ENCODE measurements around the gene DLL1.

The DLL1 gene

GRCh38 chr6:170257376-170257775 is 33.5 kb downstream of the DLL1 start:
- no peaks in the 10 kb centered on the region for H3K79me1 ChIP-seq (ENCODE audit: low read depth, low read length)
- H2BK120ac ChIP-seq (ENCODE audit: low read depth, low read length): no peak overlapping the region
- no peak overlapping the region for H2BK15ac ChIP-seq (ENCODE audit: low read length)
- H3K27ac ChIP-seq (replicated peaks; ENCODE audit: low read length): no peak overlapping the region
- no peaks in the 10 kb centered on the region for H3K9me3 ChIP-seq (replicated peaks in 1 of 2; ENCODE audit: control insufficient read depth in 2 of 2, insufficient read depth in 1 of 2, low read depth in 1 of 2, low read length in 2 of 2)
- H3K4me2 ChIP-seq (ENCODE audit: insufficient read depth, low read length, poor library complexity, severe bottlenecking): no peak overlapping the region
- no peak overlapping the region for H2BK12ac ChIP-seq (ENCODE audit: low read length)
- no peaks in the 10 kb centered on the region for H3K36me3 ChIP-seq (replicated peaks in 1 of 2; ENCODE audit: control insufficient read depth in 2 of 2, insufficient read depth in 2 of 2, low read length in 2 of 2)
- no peak overlapping the region for H3K18ac ChIP-seq (ENCODE audit: low read length)
- H2BK5ac ChIP-seq (ENCODE audit: low read length): no peak overlapping the region
- H3K4ac ChIP-seq (ENCODE audit: low read length): no peak overlapping the region
- no peak overlapping the region for H3K4me3 ChIP-seq (ENCODE audit: low read length in 2 of 2)
- H3K27me3 ChIP-seq (ENCODE audit: control insufficient read depth in 3 of 3, insufficient read depth in 3 of 3, low read depth in 1 of 3, low read length in 3 of 3): no peaks in the 10 kb centered on the region
- H4K8ac ChIP-seq (ENCODE audit: low read depth, low read length): no peak overlapping the region
- H4K91ac ChIP-seq (ENCODE audit: low read depth, low read length, poor library complexity): no peak overlapping the region
- no peak overlapping the region for H3K9ac ChIP-seq (ENCODE audit: low read depth, low read length, poor library complexity)
- no peak overlapping the region for H2AK5ac ChIP-seq (ENCODE audit: low read depth, low read length)
- no peak overlapping the region for H2AFZ ChIP-seq (ENCODE audit: low read length)
- WGBS, 2 donors (ENCODE audit: extremely low coverage in 2 of 2, insufficient read length in 2 of 2, insufficient replicate concordance in 1 of 2): no CpG with 5 or more reads among the region's 4 CpGs
- peaks cover 0 to 3% of the 10 kb centered on the region in 2 donors for H3K4me1 ChIP-seq (ENCODE audit: control insufficient read depth in 2 of 2, insufficient read depth in 1 of 2, low read depth in 1 of 2, low read length in 2 of 2)
- no peak for DNase-seq (ENCODE audit: low spot score)
- no peak overlapping the region for H3K14ac ChIP-seq (ENCODE audit: low read length)
- H3K23ac ChIP-seq (ENCODE audit: low read depth, low read length, poor library complexity): no peak overlapping the region

GRCh38 chr6:170256641-170257040 is 34.2 kb downstream of the DLL1 start:
- Histone ChIP-seq H3K4me1 (ENCODE audit: control insufficient read depth in 2 of 2, insufficient read depth in 1 of 2, low read depth in 1 of 2, low read length in 2 of 2) (peaks cover 0 to 7% of the 10 kb centered on the region in 2 donors), H3K18ac (ENCODE audit: low read length) (peak overlapping the region; percentile 25), H3K9ac (ENCODE audit: low read depth, low read length, poor library complexity) (no peak overlapping the region), H3K4me3 (ENCODE audit: low read length in 2 of 2) (no peak overlapping the region), H2AFZ (ENCODE audit: low read length) (no peak overlapping the region), H3K36me3 (replicated peaks in 1 of 2; ENCODE audit: control insufficient read depth in 2 of 2, insufficient read depth in 2 of 2, low read length in 2 of 2) (no peaks in the 10 kb centered on the region), H3K9me3 (replicated peaks in 1 of 2; ENCODE audit: control insufficient read depth in 2 of 2, insufficient read depth in 1 of 2, low read depth in 1 of 2, low read length in 2 of 2) (no peaks in the 10 kb centered on the region), H4K91ac (ENCODE audit: low read depth, low read length, poor library complexity) (no peak overlapping the region), H2BK5ac (ENCODE audit: low read length) (no peak overlapping the region), H3K4ac (ENCODE audit: low read length) (no peak overlapping the region), H4K8ac (ENCODE audit: low read depth, low read length) (no peak overlapping the region), H2BK15ac (ENCODE audit: low read length) (peak overlapping the region; percentile 75), H2BK120ac (ENCODE audit: low read depth, low read length) (no peak overlapping the region), H3K14ac (ENCODE audit: low read length) (no peak overlapping the region), H2AK5ac (ENCODE audit: low read depth, low read length) (peak overlapping the region; percentile 31), H2BK12ac (ENCODE audit: low read length) (no peak overlapping the region), H3K27me3 (ENCODE audit: control insufficient read depth in 3 of 3, insufficient read depth in 3 of 3, low read depth in 1 of 3, low read length in 3 of 3) (no peaks in the 10 kb centered on the region), H3K27ac (replicated peaks; ENCODE audit: low read length) (no peak overlapping the region), H3K4me2 (ENCODE audit: insufficient read depth, low read length, poor library complexity, severe bottlenecking) (no peak overlapping the region), H3K79me1 (ENCODE audit: low read depth, low read length) (no peaks in the 10 kb centered on the region), H3K23ac (ENCODE audit: low read depth, low read length, poor library complexity) (no peak overlapping the region)
- DNase-seq (ENCODE audit: low spot score): no peak
- WGBS, 2 donors (ENCODE audit: extremely low coverage in 2 of 2, insufficient read length in 2 of 2, insufficient replicate concordance in 1 of 2): no CpG with 5 or more reads among the region's 21 CpGs

- Histone ChIP-seq H2AK5ac (ENCODE audit: low read depth, low read length) (no peak overlapping the region), H3K4me2 (ENCODE audit: insufficient read depth, low read length, poor library complexity, severe bottlenecking) (no peak overlapping the region), H3K4ac (ENCODE audit: low read length) (no peak overlapping the region), H3K4me3 (ENCODE audit: low read length in 2 of 2) (no peak overlapping the region), H3K79me1 (ENCODE audit: low read depth, low read length) (no peaks in the 10 kb centered on the region), H4K91ac (ENCODE audit: low read depth, low read length, poor library complexity) (no peak overlapping the region), H3K27me3 (ENCODE audit: control insufficient read depth in 3 of 3, insufficient read depth in 3 of 3, low read depth in 1 of 3, low read length in 3 of 3) (no peaks in the 10 kb centered on the region), H3K27ac (replicated peaks; ENCODE audit: low read length) (no peak overlapping the region), H4K8ac (ENCODE audit: low read depth, low read length) (no peak overlapping the region), H3K4me1 (ENCODE audit: control insufficient read depth in 2 of 2, insufficient read depth in 1 of 2, low read depth in 1 of 2, low read length in 2 of 2) (peaks cover 0 to 7% of the 10 kb centered on the region in 2 donors), H2BK15ac (ENCODE audit: low read length) (no peak overlapping the region), H2BK12ac (ENCODE audit: low read length) (no peak overlapping the region), H3K18ac (ENCODE audit: low read length) (peak overlapping the region; percentile 36), H2AFZ (ENCODE audit: low read length) (no peak overlapping the region), H3K36me3 (replicated peaks in 1 of 2; ENCODE audit: control insufficient read depth in 2 of 2, insufficient read depth in 2 of 2, low read length in 2 of 2) (no peaks in the 10 kb centered on the region), H3K14ac (ENCODE audit: low read length) (no peak overlapping the region), H2BK120ac (ENCODE audit: low read depth, low read length) (no peak overlapping the region), H3K9me3 (replicated peaks in 1 of 2; ENCODE audit: control insufficient read depth in 2 of 2, insufficient read depth in 1 of 2, low read depth in 1 of 2, low read length in 2 of 2) (no peaks in the 10 kb centered on the region), H2BK5ac (ENCODE audit: low read length) (no peak overlapping the region), H3K9ac (ENCODE audit: low read depth, low read length, poor library complexity) (no peak overlapping the region), H3K23ac (ENCODE audit: low read depth, low read length, poor library complexity) (peak overlapping the region; percentile 56)
- no CpG with 5 or more reads among the region's 32 CpGs for WGBS, 2 donors (ENCODE audit: extremely low coverage in 2 of 2, insufficient read length in 2 of 2, insufficient replicate concordance in 1 of 2)
- DNase-seq (ENCODE audit: low spot score): no peak
These were observed 35.3 kb downstream of the DLL1 start for GRCh38 chr6:170255426-170256125.

- Histone ChIP-seq H4K91ac (ENCODE audit: low read depth, low read length, poor library complexity) (peak overlapping the region; percentile 67), H3K4me2 (ENCODE audit: insufficient read depth, low read length, poor library complexity, severe bottlenecking) (no peak overlapping the region), H4K8ac (ENCODE audit: low read depth, low read length) (no peak overlapping the region), H3K9ac (ENCODE audit: low read depth, low read length, poor library complexity) (no peak overlapping the region), H3K27me3 (ENCODE audit: control insufficient read depth in 3 of 3, insufficient read depth in 3 of 3, low read depth in 1 of 3, low read length in 3 of 3) (no peaks in the 10 kb centered on the region), H3K18ac (ENCODE audit: low read length) (peak overlapping the region; percentile 60), H3K14ac (ENCODE audit: low read length) (peak overlapping the region; percentile 26), H3K4ac (ENCODE audit: low read length) (no peak overlapping the region), H2AK5ac (ENCODE audit: low read depth, low read length) (peak overlapping the region; percentile 91), H3K23ac (ENCODE audit: low read depth, low read length, poor library complexity) (peak overlapping the region; percentile 77), H3K9me3 (replicated peaks in 1 of 2; ENCODE audit: control insufficient read depth in 2 of 2, insufficient read depth in 1 of 2, low read depth in 1 of 2, low read length in 2 of 2) (no peaks in the 10 kb centered on the region), H2AFZ (ENCODE audit: low read length) (no peak overlapping the region), H2BK120ac (ENCODE audit: low read depth, low read length) (peak overlapping the region; percentile 79), H3K27ac (replicated peaks; ENCODE audit: low read length) (no peak overlapping the region), H2BK15ac (ENCODE audit: low read length) (peak overlapping the region; percentile 87), H3K4me1 (ENCODE audit: control insufficient read depth in 2 of 2, insufficient read depth in 1 of 2, low read depth in 1 of 2, low read length in 2 of 2) (peaks cover 3 to 11% of the 10 kb centered on the region in 2 donors), H3K79me1 (ENCODE audit: low read depth, low read length) (no peaks in the 10 kb centered on the region), H2BK5ac (ENCODE audit: low read length) (no peak overlapping the region), H3K4me3 (ENCODE audit: low read length in 2 of 2) (no peak overlapping the region), H3K36me3 (replicated peaks in 1 of 2; ENCODE audit: control insufficient read depth in 2 of 2, insufficient read depth in 2 of 2, low read length in 2 of 2) (no peaks in the 10 kb centered on the region), H2BK12ac (ENCODE audit: low read length) (peak overlapping the region; percentile 48)
- WGBS, 2 donors (ENCODE audit: extremely low coverage in 2 of 2, insufficient read length in 2 of 2, insufficient replicate concordance in 1 of 2): no CpG with 5 or more reads among the region's 14 CpGs
- no peak for DNase-seq (ENCODE audit: low spot score)
These were observed 36.3 kb downstream of the DLL1 start for GRCh38 chr6:170254315-170255213.
